HG03565 (cell line): Measurements from ENCODE around the gene KCNQ5.
A peak's percentile ranks its signal among the peaks of the same experiment; 100 is the strongest.

Experiments used
- ATAC-seq: cut with Tn5 transposase; IDR thresholded peaks from one replicate; pipeline ENCODE4 v1.9.1; 2021; ENCODE audit warnings: mild to moderate bottlenecking, moderate library complexity; ENCODE audit not compliant: unreplicated experiment

Gene KCNQ5

GRCh38 chr6:72639920-72640614 is 18.2 kb downstream of the KCNQ5 start:
- no peak for ATAC-seq

- ATAC-seq = no peak
These were observed 18.7 kb downstream of the KCNQ5 start for GRCh38 chr6:72640615-72640930.

- no peak for ATAC-seq
These were observed 20.6 kb downstream of the KCNQ5 start for GRCh38 chr6:72642435-72642834.

- no peak for ATAC-seq
These were observed 21.4 kb downstream of the KCNQ5 start for GRCh38 chr6:72643214-72643613.

- no peak for ATAC-seq
These were observed 25.0 kb downstream of the KCNQ5 start for GRCh38 chr6:72646604-72647485.

- ATAC-seq = no peak
These were observed 25.6 kb downstream of the KCNQ5 start for GRCh38 chr6:72647489-72647888.

GRCh38 chr6:72649032-72649984 is 27.4 kb downstream of the KCNQ5 start:
- ATAC-seq = peak; percentile 66

GRCh38 chr6:72650081-72650745 is 28.3 kb downstream of the KCNQ5 start:
- no peak for ATAC-seq

- no peak for ATAC-seq
These were observed 29.3 kb downstream of the KCNQ5 start for GRCh38 chr6:72651174-72651573.

GRCh38 chr6:72651967-72652956 is 30.4 kb downstream of the KCNQ5 start:
- ATAC-seq = no peak

GRCh38 chr6:72653026-72653425 is 31.2 kb downstream of the KCNQ5 start:
- ATAC-seq = no peak

- peak; percentile 62 for ATAC-seq
These were observed 32.3 kb downstream of the KCNQ5 start for GRCh38 chr6:72654071-72654621.

- no peak for ATAC-seq
These were observed 35.7 kb downstream of the KCNQ5 start for GRCh38 chr6:72657407-72658197.

GRCh38 chr6:72659754-72660153 is 37.9 kb downstream of the KCNQ5 start:
- no peak for ATAC-seq

- ATAC-seq = no peak
These were observed 39.5 kb downstream of the KCNQ5 start for GRCh38 chr6:72661411-72661810.

- ATAC-seq = no peak
These were observed 43.7 kb downstream of the KCNQ5 start for GRCh38 chr6:72665599-72665998.

- no peak for ATAC-seq
These were observed 47.5 kb downstream of the KCNQ5 start for GRCh38 chr6:72669324-72669723.

GRCh38 chr6:72672906-72673305 is 51.0 kb downstream of the KCNQ5 start:
- no peak for ATAC-seq
